ENCODE measurements around the gene SIN3B. TPM values are rescaled to one million over a fixed set of nuclear protein-coding genes. Genes with fewer than 3 reads are reported as not detected.
A peak's percentile ranks its signal among the peaks of the same experiment; 100 is the strongest.

The SIN3B gene
- total and polyA plus RNA-seq, 9 donors, result 35.3 to 92.0 (median 56.9) TPM

- WGBS, 3 donors, result 8 to 14% (median 8%) methylated on average over 25 to 30 of the region's 30 CpGs
- Histone ChIP-seq H3K9me3 (no peaks in the 10 kb centered on the region), H3K27ac (peak overlapping the region; percentile 54 to 94), H3K36me3 (no peaks in the 10 kb centered on the region), H3K4me3 (peak overlapping the region; percentile 49), H3K4me1 (ENCODE audit: insufficient read depth) (no peaks in the 10 kb centered on the region), H3K27me3 (no peaks in the 10 kb centered on the region)
- DNase-seq, result no peak
- intact Hi-C loops (cut with DNase I), result no loop called here
- TF ChIP-seq POLR2A (IDR thresholded peaks at IDR 0.05), result no peak
- no peak for TF ChIP-seq EP300 (IDR thresholded peaks at IDR 0.05)
- TF ChIP-seq CTCF (IDR thresholded peaks at IDR 0.05), result no peak
Observed at GRCh38 chr19:16897856-16898161, 68.6 kb downstream of the SIN3B start.

GRCh38 chr19:16898361-16899015 lies 69.3 kb downstream of the SIN3B start:
- H3K4me1 ChIP-seq (ENCODE audit: insufficient read depth), result no peaks in the 10 kb centered on the region
- no peak for DNase-seq
- no peaks in the 10 kb centered on the region for H3K27me3 ChIP-seq
- H3K36me3 ChIP-seq, result no peaks in the 10 kb centered on the region
- TF ChIP-seq EP300 (IDR thresholded peaks at IDR 0.05), result no peak
- no peak for TF ChIP-seq POLR2A (IDR thresholded peaks at IDR 0.05)
- TF ChIP-seq CTCF (IDR thresholded peaks at IDR 0.05), result no peak
- H3K27ac ChIP-seq, result peak overlapping the region in 1 of 2 donors; percentile 94
- H3K4me3 ChIP-seq, result no peak overlapping the region
- 89 to 92% (median 91%) methylated on average over 12 of the region's 12 CpGs for WGBS, 3 donors
- no peaks in the 10 kb centered on the region for H3K9me3 ChIP-seq
- intact Hi-C loops (cut with DNase I), result no loop called here

- Histone ChIP-seq H3K4me1 (ENCODE audit: insufficient read depth) (no peaks in the 10 kb centered on the region), H3K27ac (no peak overlapping the region), H3K4me3 (no peak overlapping the region), H3K36me3 (no peaks in the 10 kb centered on the region), H3K9me3 (no peaks in the 10 kb centered on the region), H3K27me3 (no peaks in the 10 kb centered on the region)
- WGBS, 3 donors, result 51 to 65% (median 60%) methylated on average over 7 of the region's 7 CpGs
- no peak for DNase-seq
- intact Hi-C loops (cut with DNase I), result no loop called here
- peak in 1 of 3 donors; percentile 11 for TF ChIP-seq CTCF (IDR thresholded peaks at IDR 0.05)
- no peak for TF ChIP-seq EP300 (IDR thresholded peaks at IDR 0.05)
Observed at GRCh38 chr19:16899566-16900075, 70.4 kb downstream of the SIN3B start.

- DNase-seq, result peak in 1 of 5 donors; percentile 16
- intact Hi-C loops (cut with DNase I), result no loop called here
- 81 to 86% (median 84%) methylated on average over 18 to 19 of the region's 19 CpGs for WGBS, 3 donors
- TF ChIP-seq POLR2A (IDR thresholded peaks at IDR 0.05), result no peak
- Histone ChIP-seq H3K27me3 (no peaks in the 10 kb centered on the region), H3K9me3 (no peaks in the 10 kb centered on the region), H3K4me1 (ENCODE audit: insufficient read depth) (no peaks in the 10 kb centered on the region), H3K4me3 (no peak overlapping the region), H3K27ac (no peak overlapping the region), H3K36me3 (no peaks in the 10 kb centered on the region)
Observed at GRCh38 chr19:16901491-16902175, 72.4 kb downstream of the SIN3B start.

- no peaks in the 10 kb centered on the region for H3K27me3 ChIP-seq
- H3K36me3 ChIP-seq, result no peaks in the 10 kb centered on the region
- no peak overlapping the region for H3K27ac ChIP-seq
- intact Hi-C loops (cut with DNase I), result no loop called here
- no peaks in the 10 kb centered on the region for H3K9me3 ChIP-seq
- TF ChIP-seq POLR2A (IDR thresholded peaks at IDR 0.05) (no peak), EP300 (IDR thresholded peaks at IDR 0.05) (no peak), CTCF (IDR thresholded peaks at IDR 0.05) (no peak)
- 92 to 93% (median 92%) methylated on average over 12 of the region's 12 CpGs for WGBS, 3 donors
- H3K4me1 ChIP-seq (ENCODE audit: insufficient read depth), result no peaks in the 10 kb centered on the region
- DNase-seq, result no peak
- H3K4me3 ChIP-seq, result no peak overlapping the region
Observed at GRCh38 chr19:16902545-16902944, 73.3 kb downstream of the SIN3B start.

Data from ovary (tissue), 9 donors.